GM19023 (cell line): Measurements from ENCODE around the gene ENTPD8.
"Not testable (repeated sequence)": the region's sequence is repeated elsewhere in the genome, so short reads cannot be mapped to it uniquely, and the experiment has no call there.

Source experiments
- ATAC-seq: cut with Tn5 transposase; IDR thresholded peaks from one replicate; pipeline ENCODE4 v1.9.1; 2021; ENCODE audit warnings: mild to moderate bottlenecking, moderate library complexity; ENCODE audit not compliant: unreplicated experiment

Gene ENTPD8

GRCh38 chr9:137458194-137459151 is 17.3 kb upstream of the ENTPD8 start:
- ATAC-seq = peak; percentile 16

GRCh38 chr9:137457406-137458193 is 16.4 kb upstream of the ENTPD8 start:
- ATAC-seq = no peak

DNA sequence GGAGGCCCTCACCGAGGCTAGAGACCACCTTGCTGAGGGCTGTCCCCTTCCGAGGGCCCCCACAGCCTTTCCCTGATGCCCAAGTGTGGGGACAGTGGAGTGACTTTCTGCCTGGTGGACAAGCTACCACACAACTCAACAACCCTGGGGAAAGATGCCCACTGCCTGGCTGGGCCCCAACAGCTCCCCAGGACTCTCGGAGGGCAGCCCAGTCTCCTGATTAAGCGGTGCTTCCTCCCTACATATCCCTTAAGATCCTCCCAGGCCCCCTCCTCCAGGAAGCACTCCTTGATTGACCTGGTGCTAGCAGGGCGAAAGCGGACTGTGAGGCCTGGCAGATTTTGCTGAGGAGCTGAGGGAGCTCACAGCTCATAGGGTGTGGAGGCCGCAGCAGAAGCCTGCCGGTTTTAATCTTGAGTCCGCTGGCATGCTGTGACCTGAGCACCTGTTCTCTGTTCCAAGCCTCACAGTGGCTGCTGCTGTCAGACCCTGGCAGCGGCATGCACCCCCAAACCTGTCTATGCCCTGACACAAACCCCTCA is 15.8 kb upstream of the ENTPD8 start:
- no peak for ATAC-seq

GRCh38 chr9:137456061-137456863 is 15.1 kb upstream of the ENTPD8 start:
- no peak for ATAC-seq

- ATAC-seq = no peak
These were observed 14.3 kb upstream of the ENTPD8 start for GRCh38 chr9:137455359-137455991.

GRCh38 chr9:137454597-137455358 is 13.6 kb upstream of the ENTPD8 start:
- ATAC-seq = no peak

DNA sequence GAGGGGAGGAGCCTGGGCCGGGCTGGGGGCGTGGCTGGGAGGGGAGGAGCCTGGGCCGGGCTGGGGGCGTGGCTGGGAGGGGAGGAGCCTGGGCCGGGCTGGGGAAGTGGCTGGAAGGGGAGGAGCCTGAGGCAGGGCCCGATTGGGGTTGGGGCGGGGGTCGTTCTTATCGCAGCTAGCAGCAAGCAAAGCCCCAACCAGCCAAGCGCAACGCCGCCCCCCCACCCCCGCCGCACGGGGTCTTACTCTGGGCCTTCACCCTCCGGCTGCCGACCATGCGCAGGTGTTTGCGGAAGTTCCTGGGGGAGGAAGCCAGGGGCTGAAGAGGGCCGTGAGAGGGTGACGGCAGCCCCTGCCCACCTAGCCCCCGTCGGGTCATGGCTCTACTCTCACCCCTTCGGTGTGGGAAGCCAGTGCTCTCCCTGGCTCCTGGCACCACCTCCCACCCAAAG is 13.0 kb upstream of the ENTPD8 start:
- no peak for ATAC-seq

GRCh38 chr9:137453643-137454081 is 12.5 kb upstream of the ENTPD8 start:
- peak; percentile 40 for ATAC-seq

GRCh38 chr9:137452761-137453642 is 11.8 kb upstream of the ENTPD8 start:
- ATAC-seq = no peak

DNA sequence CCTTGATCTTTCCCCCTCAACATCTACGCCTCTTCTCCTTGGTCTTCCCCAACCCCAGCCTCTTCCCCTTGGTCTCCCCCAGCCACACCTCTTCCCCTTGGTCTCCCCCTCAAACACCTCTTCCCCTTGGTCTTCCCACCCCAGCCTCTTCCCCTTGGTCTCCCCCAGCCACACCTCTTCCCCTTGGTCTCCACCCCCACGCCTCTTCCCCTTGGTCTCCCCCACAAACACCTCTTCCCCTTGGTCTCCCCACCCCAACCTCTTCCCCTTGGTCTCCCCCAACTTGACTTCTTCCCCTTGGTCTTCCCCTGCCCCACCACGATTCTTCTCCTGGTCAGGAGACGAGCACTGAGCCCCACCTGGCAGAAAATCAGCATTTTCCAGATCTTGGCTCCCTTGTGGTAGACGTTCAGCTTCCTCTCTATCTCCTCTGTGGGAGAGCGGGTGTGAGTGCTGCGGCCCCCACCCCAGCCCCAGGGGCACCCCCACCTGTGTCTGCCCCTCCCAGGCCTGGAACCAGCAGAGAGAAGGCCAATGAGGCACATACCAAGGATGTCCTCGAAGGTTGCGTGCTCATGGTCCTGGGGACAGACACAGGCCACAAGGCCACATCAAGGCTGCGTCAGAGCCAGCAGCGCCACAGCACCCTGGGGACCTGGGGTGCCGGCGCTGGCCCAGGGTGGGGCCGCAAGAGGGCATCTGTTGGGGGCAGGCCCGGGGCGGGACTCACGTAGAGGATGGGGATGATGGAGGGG is 11.0 kb upstream of the ENTPD8 start:
- ATAC-seq = no peak

- not testable (repeated sequence) for ATAC-seq
These were observed 10.3 kb upstream of the ENTPD8 start for GRCh38 chr9:137451264-137452005.

DNA sequence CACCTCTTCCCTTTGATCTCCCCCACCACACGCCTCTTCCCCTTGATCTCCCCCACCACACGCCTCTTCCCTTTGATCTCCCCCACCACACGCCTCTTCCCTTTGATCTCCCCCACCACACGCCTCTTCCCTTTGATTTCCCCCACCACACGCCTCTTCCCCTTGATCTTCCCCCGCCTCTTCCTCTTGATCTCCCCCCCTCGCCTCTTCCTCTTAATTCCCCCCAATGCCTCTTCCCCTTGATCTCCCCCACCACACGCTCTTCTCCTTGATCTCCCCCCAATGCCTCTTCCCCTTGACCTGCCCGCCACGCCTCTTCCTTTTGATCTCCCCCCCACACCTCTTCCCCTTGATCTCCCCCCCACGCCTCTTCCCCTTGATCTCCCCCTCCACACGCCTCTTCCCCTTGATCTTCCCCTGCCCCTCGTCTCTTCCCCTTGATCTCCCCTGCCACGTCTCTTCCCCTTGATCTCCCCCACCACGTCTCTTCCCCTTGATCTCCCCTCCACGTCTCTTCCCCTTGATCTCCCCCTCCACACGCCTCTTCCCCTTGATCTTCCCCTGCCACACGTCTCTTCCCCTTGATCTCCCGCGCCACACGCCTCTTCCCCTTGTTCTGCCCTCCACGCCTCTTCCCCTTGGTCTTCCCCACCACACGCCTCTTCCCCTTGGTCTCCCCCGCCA is 9.5 kb upstream of the ENTPD8 start:
- ATAC-seq = not testable (repeated sequence)

GRCh38 chr9:137449931-137450538 is 8.9 kb upstream of the ENTPD8 start:
- no peak for ATAC-seq

DNA sequence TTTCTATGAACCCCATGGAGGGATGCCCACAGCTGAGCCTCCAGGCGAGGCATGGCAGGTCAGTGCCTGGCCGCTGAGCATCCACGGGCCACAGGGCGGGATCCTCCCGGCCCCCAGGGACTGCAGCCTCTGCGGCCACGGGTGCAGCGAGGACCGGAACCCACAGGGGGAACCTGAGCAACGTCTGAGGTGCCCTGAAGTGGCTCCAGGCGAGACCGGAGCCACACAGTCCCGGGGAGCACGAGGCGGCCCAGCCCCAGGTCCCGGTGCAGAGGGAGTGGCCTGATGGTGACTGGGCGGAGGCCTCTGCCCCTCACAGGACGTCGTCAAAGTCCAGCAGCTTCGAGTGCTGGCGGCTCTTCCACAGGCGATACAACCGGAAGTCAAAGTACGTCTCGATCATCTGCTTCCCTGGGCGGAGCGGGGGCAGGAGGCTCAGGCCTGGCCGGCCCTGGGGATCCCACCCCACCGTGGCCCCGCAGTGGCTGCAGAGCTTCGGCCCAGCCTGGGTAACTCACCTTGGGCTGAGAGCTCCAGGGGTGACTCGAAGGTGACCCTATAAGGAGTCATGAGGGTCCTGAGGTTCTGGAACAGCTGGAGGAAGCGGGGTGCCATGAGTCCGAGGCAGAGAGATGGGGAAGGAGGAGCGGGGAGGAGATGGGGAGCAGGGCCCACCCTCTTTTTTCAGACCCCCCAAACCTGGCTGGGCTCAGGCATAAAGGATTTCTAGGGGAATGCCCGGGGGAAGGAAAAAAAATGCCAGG is 8.1 kb upstream of the ENTPD8 start:
- no peak for ATAC-seq

GRCh38 chr9:137448602-137448962 is 7.4 kb upstream of the ENTPD8 start:
- ATAC-seq = no peak
